CD4-positive, alpha-beta T cell treated with Interleukin-17A for 4 hours (primary cell): Measurements from ENCODE around the gene ADCY3.

Experiments used
- DNase-seq: peaks from one replicate; pipeline ENCODE4 v3.0.0-alpha.2; 2020; ENCODE audit warnings: mixed read lengths

Gene ADCY3

GRCh38 chr2:24924732-24925131 is 4.7 kb upstream of the ADCY3 start:
- no peak for DNase-seq

- no peak for DNase-seq
Observed at GRCh38 chr2:24924266-24924665, 4.2 kb upstream of the ADCY3 start.

GRCh38 chr2:24923106-24923505 is 3.1 kb upstream of the ADCY3 start:
- no peak for DNase-seq

GRCh38 chr2:24922556-24922955 is 2.5 kb upstream of the ADCY3 start:
- DNase-seq, result no peak

- DNase-seq, result peak; percentile 33
Observed at GRCh38 chr2:24920809-24921441, 888 bp upstream of the ADCY3 start.

GRCh38 chr2:24919506-24920097 is 435 bp downstream of the ADCY3 start:
- peak; percentile 30 for DNase-seq

GRCh38 chr2:24919037-24919505 is 966 bp downstream of the ADCY3 start:
- peak; percentile 72 for DNase-seq

- no peak for DNase-seq
Observed at GRCh38 chr2:24918326-24919036, 1.6 kb downstream of the ADCY3 start.

- DNase-seq, result no peak
Observed at GRCh38 chr2:24917731-24918325, 2.2 kb downstream of the ADCY3 start.

- DNase-seq, result no peak
Observed at GRCh38 chr2:24917086-24917485, 3.0 kb downstream of the ADCY3 start.

- DNase-seq, result no peak
Observed at GRCh38 chr2:24915796-24916195, 4.2 kb downstream of the ADCY3 start.

GRCh38 chr2:24915175-24915574 is 4.9 kb downstream of the ADCY3 start:
- no peak for DNase-seq

GRCh38 chr2:24914713-24915112 is 5.3 kb downstream of the ADCY3 start:
- DNase-seq, result no peak

- DNase-seq, result no peak
Observed at GRCh38 chr2:24913911-24914310, 6.1 kb downstream of the ADCY3 start.

- no peak for DNase-seq
Observed at GRCh38 chr2:24912986-24913385, 7.1 kb downstream of the ADCY3 start.

GRCh38 chr2:24912523-24912922 is 7.5 kb downstream of the ADCY3 start:
- no peak for DNase-seq

GRCh38 chr2:24910245-24910644 is 9.8 kb downstream of the ADCY3 start:
- DNase-seq, result no peak

GRCh38 chr2:24909555-24910177 is 10.4 kb downstream of the ADCY3 start:
- no peak for DNase-seq

GRCh38 chr2:24908461-24908901 is 11.6 kb downstream of the ADCY3 start:
- no peak for DNase-seq

GRCh38 chr2:24907116-24907515 is 12.9 kb downstream of the ADCY3 start:
- no peak for DNase-seq

- no peak for DNase-seq
Observed at GRCh38 chr2:24906466-24906865, 13.6 kb downstream of the ADCY3 start.

GRCh38 chr2:24903161-24904103 is 16.6 kb downstream of the ADCY3 start:
- no peak for DNase-seq
